GM20431 (cell line): ENCODE results near the gene EMID1.

Source experiments
- in situ Hi-C: fragments of 300-500 bp; cut with MseI, MboI; formaldehyde crosslinking; loops from one replicate; pipeline ENCODE4 v1.15.0; 2020; ENCODE audit warnings: low sequenced_read_pairs; ENCODE audit not compliant: unreplicated experiment

Gene EMID1

GRCh38 chr22:29256606-29257325 lies 51.1 kb downstream of the EMID1 start:
- in situ Hi-C loops: no loop called here

- in situ Hi-C loops: no loop called here
Measured at GRCh38 chr22:29257751-29258181, 52.1 kb downstream of the EMID1 start.

- in situ Hi-C loops: no loop called here
Measured at GRCh38 chr22:29258407-29259252, 52.9 kb downstream of the EMID1 start.

- in situ Hi-C loops: no loop called here
Measured at GRCh38 chr22:29259253-29259899, 53.7 kb downstream of the EMID1 start.

- in situ Hi-C loops: no loop called here
Measured at GRCh38 chr22:29260031-29260560, 54.4 kb downstream of the EMID1 start.

- in situ Hi-C loops: no loop called here
Measured at GRCh38 chr22:29260601-29261315, 55.1 kb downstream of the EMID1 start.

- in situ Hi-C loops: no loop called here
Measured at GRCh38 chr22:29263791-29264276, 58.1 kb downstream of the EMID1 start.

GRCh38 chr22:29265305-29265704 lies 59.6 kb downstream of the EMID1 start:
- in situ Hi-C loops: no loop called here

GRCh38 chr22:29265929-29266328 lies 60.2 kb downstream of the EMID1 start:
- in situ Hi-C loops: no loop called here

- in situ Hi-C loops: no loop called here
Measured at GRCh38 chr22:29266564-29267461, 61.1 kb downstream of the EMID1 start.

- in situ Hi-C loops: no loop called here
Measured at GRCh38 chr22:29267462-29267857, 61.8 kb downstream of the EMID1 start.

GRCh38 chr22:29267858-29268510 lies 62.3 kb downstream of the EMID1 start, which contains the start of the genes EWSR1 and RHBDD3:
TSS of gene EWSR1 (plus strand) at chr22:29268268. CDS start at chr22:29268337, 69 bp downstream.
TSS of gene RHBDD3 (minus strand) at chr22:29267981. CDS start at chr22:29265626, 2,355 bp downstream.
- in situ Hi-C loops: no loop called here

GRCh38 chr22:29268511-29269229 lies 63.0 kb downstream of the EMID1 start:
- in situ Hi-C loops: no loop called here

- in situ Hi-C loops: no loop called here
Measured at GRCh38 chr22:29269230-29269604, 63.5 kb downstream of the EMID1 start.

GRCh38 chr22:29269731-29270474 lies 64.2 kb downstream of the EMID1 start:
- in situ Hi-C loops: no loop called here

GRCh38 chr22:29270475-29271271 lies 65.0 kb downstream of the EMID1 start:
- in situ Hi-C loops: no loop called here
